Measurements from ENCODE around the gene PCDHA6.
"Not testable (repeated sequence)": the region's sequence is repeated elsewhere in the genome, so short reads cannot be mapped to it uniquely, and the experiment has no call there.

Gene PCDHA6

GRCh38 chr5:140835622-140836510 is 8.1 kb downstream of the PCDHA6 start:
- no peak for TF ChIP-seq CTCF (IDR thresholded peaks at IDR 0.05; ENCODE audit: low read depth, low read length)
- no peak overlapping the region for H3K4me3 ChIP-seq (ENCODE audit: low read depth, low read length)

- no peak within 1 kb of the TSS for H3K4me3 ChIP-seq (ENCODE audit: low read depth, low read length)
- peak; percentile 21; the same call in 1 of the 2 replicates for TF ChIP-seq CTCF (IDR thresholded peaks at IDR 0.05; ENCODE audit: low read depth, low read length)
Observed at GRCh38 chr5:140840978-140841962, 13.5 kb downstream of the PCDHA6 start, which contains the start of gene PCDHA8. Gene PCDHA8 (plus strand): TSS chr5:140841187. CDS start chr5:140841322, 135 bp downstream.

- no peak for TF ChIP-seq CTCF (IDR thresholded peaks at IDR 0.05; ENCODE audit: low read depth, low read length)
- H3K4me3 ChIP-seq (ENCODE audit: low read depth, low read length) = no peak overlapping the region
Observed at GRCh38 chr5:140842798-140843733, 15.3 kb downstream of the PCDHA6 start.

GRCh38 chr5:140848139-140849102 is 20.7 kb downstream of the PCDHA6 start, which contains the start of gene PCDHA9:
Gene PCDHA9 (plus strand): TSS chr5:140848382. CDS start chr5:140848496, 114 bp downstream.
- not testable (repeated sequence) for H3K4me3 ChIP-seq (ENCODE audit: low read depth, low read length)

- not testable (repeated sequence) for H3K4me3 ChIP-seq (ENCODE audit: low read depth, low read length)
Observed at GRCh38 chr5:140849831-140850634, 22.3 kb downstream of the PCDHA6 start.

GRCh38 chr5:140855772-140856674 is 28.3 kb downstream of the PCDHA6 start, which contains the start of gene PCDHA10:
Gene PCDHA10 (plus strand): TSS chr5:140855897. CDS start chr5:140856049, 152 bp downstream.
- no peak within 1 kb of the TSS for H3K4me3 ChIP-seq (ENCODE audit: low read depth, low read length)
- no peak for TF ChIP-seq CTCF (IDR thresholded peaks at IDR 0.05; ENCODE audit: low read depth, low read length)
